ENCODE data around the gene HES6. TPM values are rescaled to one million over a fixed set of nuclear protein-coding genes. Genes with fewer than 3 reads are reported as not detected.

HES6 gene
- total and polyA plus RNA-seq, 8 donors: 4.9 to 22.7 (median 16.0) TPM

- no peak for ATAC-seq
- Histone ChIP-seq H3K27me3 (no peaks in the 10 kb centered on the region), H3K9me3 (no peaks in the 10 kb centered on the region), H3K4me3 (no peak overlapping the region), H3K36me3 (peaks cover 0 to 10% (median 0%) of the 10 kb centered on the region in 3 donors), H3K4me1 (peaks cover 15 to 33% (median 17%) of the 10 kb centered on the region in 3 donors), H3K27ac (peak overlapping the region; percentile 38 to 79 (median 58))
- TF ChIP-seq CTCF (IDR thresholded peaks at IDR 0.05): no peak
- DNase-seq: no peak
- FAIRE-seq: no peak
- intact Hi-C loops (cut with DNase I): no loop called here
- WGBS, 2 donors: 57 to 82% methylated on average over 2 of the region's 2 CpGs
Observed at GRCh38 chr2:238241970-238242369, 2.1 kb upstream of the HES6 start.

- Histone ChIP-seq H3K27me3 (no peaks in the 10 kb centered on the region), H3K36me3 (peaks cover 0 to 8% (median 0%) of the 10 kb centered on the region in 3 donors), H3K4me1 (peaks cover 15 to 33% (median 17%) of the 10 kb centered on the region in 3 donors), H3K27ac (peak overlapping the region; percentile 38 to 79 (median 68)), H3K4me3 (peak overlapping the region in 3 of 4 donors; percentile 64 to 77 (median 66)), H3K9me3 (no peaks in the 10 kb centered on the region)
- intact Hi-C loops (cut with DNase I): no loop called here
- WGBS, 2 donors: 16 to 30% methylated on average over 42 to 70 of the region's 71 CpGs
- TF ChIP-seq CTCF (IDR thresholded peaks at IDR 0.05): no peak
- no peak for FAIRE-seq
- ATAC-seq: peak; percentile 69 to 79 (median 74)
- peak; percentile 85 to 95 (median 92) for DNase-seq
Observed at GRCh38 chr2:238240757-238241711, 1.2 kb upstream of the HES6 start.

- WGBS, 2 donors: 1% methylated on average over 18 to 43 of the region's 43 CpGs
- Histone ChIP-seq H3K4me1 (peaks cover 15 to 33% (median 17%) of the 10 kb centered on the region in 3 donors), H3K27ac (peak overlapping the region in 2 of 4 donors; percentile 28 to 33), H3K9me3 (no peaks in the 10 kb centered on the region), H3K36me3 (no peaks in the 10 kb centered on the region), H3K4me3 (peak overlapping the region; percentile 48 to 77 (median 65)), H3K27me3 (no peaks in the 10 kb centered on the region)
- ATAC-seq (peak in 1 of 4 donors; percentile 12), FAIRE-seq (no peak), DNase-seq (no peak)
- TF ChIP-seq CTCF (IDR thresholded peaks at IDR 0.05): no peak
- intact Hi-C loops (cut with DNase I): no loop called here
Observed at GRCh38 chr2:238239543-238239862, 335 bp downstream of the HES6 start.

- H3K9me3 ChIP-seq: no peaks in the 10 kb centered on the region
- FAIRE-seq (no peak), ATAC-seq (no peak), DNase-seq (peak in 4 of 6 donors; percentile 35 to 74 (median 56))
- no peak overlapping the region for H3K27ac ChIP-seq
- intact Hi-C loops (cut with DNase I): no loop called here
- H3K36me3 ChIP-seq: no peaks in the 10 kb centered on the region
- no peak for TF ChIP-seq CTCF (IDR thresholded peaks at IDR 0.05)
- H3K27me3 ChIP-seq: no peaks in the 10 kb centered on the region
- 23 to 34% methylated on average over 45 to 75 of the region's 75 CpGs for WGBS, 2 donors
- H3K4me1 ChIP-seq: peaks cover 15 to 33% (median 17%) of the 10 kb centered on the region in 3 donors
- peak overlapping the region in 3 of 4 donors; percentile 64 to 77 (median 66) for H3K4me3 ChIP-seq
Observed at GRCh38 chr2:238238766-238239542, 884 bp downstream of the HES6 start.
